Right lobe of liver (tissue), 4 donors: ENCODE measurements around the gene PROSER2.

Experiments
- CTCF ChIP-seq, 4 donors: fragments of 200-600 bp in 3 of 4; fragments of 450-650 bp in 1 of 4; IDR thresholded peaks; one replicate each; pipeline versions ENCODE4 v1.5.1 to v1.8.0; 2016 to 2022; ENCODE audit warnings: antibody characterized with exemption in 4 of 4, mild to moderate bottlenecking in 2 of 4
- POLR2A ChIP-seq: fragments of 450-650 bp; IDR thresholded peaks from one replicate; pipeline ENCODE4 v1.6.1; 2017; ENCODE audit warnings: antibody characterized with exemption, mild to moderate bottlenecking
- donor health status: DM: no; HTN: no; CAD: no.
- donor health status: DM: no; HTN: no; CAD: no.
- donor health status: DM: no; HTN: yes; CAD: no.

GRCh38 chr10:11799736-11800080 is 23.4 kb upstream of the PROSER2 start:
- TF ChIP-seq CTCF (IDR thresholded peaks at IDR 0.05) = no peak
- TF ChIP-seq POLR2A = no peak
